ENCODE data around the gene POLN. TPM values are rescaled to one million over a fixed set of nuclear protein-coding genes. Genes with fewer than 3 reads are reported as not detected.

Gene POLN
- polyA plus RNA-seq, 3 donors = 0.08 to 0.33 (median 0.28) TPM

DNA sequence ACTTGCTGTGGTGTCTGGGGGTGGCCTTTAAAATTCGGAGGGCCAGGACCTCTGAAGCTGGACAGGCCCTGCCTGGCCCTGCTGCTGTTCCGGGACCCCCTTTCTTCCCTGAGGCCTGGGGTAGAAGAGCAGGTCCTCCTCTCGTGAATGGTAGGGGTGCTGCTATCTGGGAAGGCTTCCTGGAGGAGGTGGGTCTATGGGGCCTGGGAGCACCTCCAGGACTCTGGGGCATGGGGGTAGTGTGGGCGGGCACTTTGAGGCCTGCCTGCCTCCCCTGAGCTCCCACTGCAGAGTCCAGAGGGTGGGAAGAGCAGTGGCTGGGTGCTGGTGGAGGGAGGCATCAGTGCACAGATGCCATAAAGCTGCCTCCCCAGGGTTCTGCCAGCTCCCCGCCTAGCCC is 24.9 kb upstream of the POLN start:
- no peak overlapping the region for H3K9ac ChIP-seq (ENCODE audit: insufficient read depth, low read length, poor library complexity, severe bottlenecking)
- no peaks in the 10 kb centered on the region for H4K20me1 ChIP-seq (ENCODE audit: insufficient read depth, low read length)
- 96% methylated on average over 4 of the region's 5 CpGs for WGBS (ENCODE audit: insufficient coverage)
- Mint-ChIP-seq H3K4me1 (peaks cover 7% of the 10 kb centered on the region), H3K9me3 (no peaks in the 10 kb centered on the region), H3K4me3 (no peak overlapping the region), H3K27ac (no peak overlapping the region), H3K27me3 (ENCODE audit: low read depth in 3 of 3) (no peaks in the 10 kb centered on the region), H3K36me3 (no peaks in the 10 kb centered on the region)
- H3K27me3 ChIP-seq (ENCODE audit: control insufficient read depth in 2 of 2, insufficient read depth in 2 of 2, low read length in 2 of 2) = no peaks in the 10 kb centered on the region
- no peak for DNase-seq
- H3K27ac ChIP-seq (ENCODE audit: low read depth in 1 of 2, low read length in 2 of 2) = no peak overlapping the region
- H3K9me3 ChIP-seq (replicated peaks in 1 of 2; ENCODE audit: control insufficient read depth in 1 of 2, insufficient read depth in 1 of 2, low read length in 2 of 2) = no peaks in the 10 kb centered on the region
- H3K79me2 ChIP-seq (ENCODE audit: insufficient read depth, low read length) = no peaks in the 10 kb centered on the region
- intact Hi-C loops (cut with micrococcal nuclease) = loop anchor here in 1 of 2 donors (10.0 kb wide), 1 partner anchor 552 kb away; the partner anchor contains the start of gene SLBP
- no peak overlapping the region for H3K4me2 ChIP-seq (replicated peaks; ENCODE audit: extremely low read depth, low read length, poor library complexity, severe bottlenecking)
- no peak overlapping the region for H3K4me3 ChIP-seq (replicated peaks in 1 of 3; ENCODE audit: low read depth in 2 of 3, low read length in 3 of 3)
- H2AFZ ChIP-seq (ENCODE audit: insufficient read depth, low read depth, low read length, poor library complexity, severe bottlenecking) = no peak overlapping the region
- peaks cover 9 to 10% of the 10 kb centered on the region in 2 donors for H3K4me1 ChIP-seq (ENCODE audit: control insufficient read depth in 1 of 2, insufficient read depth in 2 of 2, low read length in 2 of 2)
- no peaks in the 10 kb centered on the region for H3K36me3 ChIP-seq (replicated peaks in 1 of 2; ENCODE audit: control insufficient read depth in 1 of 2, insufficient read depth in 2 of 2, low read length in 2 of 2)
- TF ChIP-seq CTCF (IDR thresholded peaks at IDR 0.05) = no peak

DNA sequence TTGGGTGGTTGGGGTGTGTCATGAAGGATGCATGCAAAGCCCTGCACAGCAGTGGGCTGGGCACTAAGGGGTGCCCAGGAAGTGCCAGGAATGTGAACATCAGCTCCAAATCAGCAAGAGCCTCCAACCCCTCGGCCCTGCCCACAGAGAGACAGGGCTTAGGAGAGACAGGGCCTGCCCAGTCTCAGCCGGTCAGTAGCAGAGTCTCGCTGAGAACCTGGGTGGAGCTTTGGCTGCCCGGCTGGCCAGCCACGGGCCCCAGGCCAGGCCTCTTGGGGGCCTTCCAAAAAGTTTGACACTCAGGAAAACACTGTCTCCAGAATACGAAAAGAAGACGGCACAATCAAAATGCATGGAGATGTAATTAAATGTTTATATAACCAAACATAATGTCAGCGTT is 24.3 kb upstream of the POLN start:
- H3K4me1 ChIP-seq (ENCODE audit: control insufficient read depth in 1 of 2, insufficient read depth in 2 of 2, low read length in 2 of 2) = peaks cover 9 to 11% of the 10 kb centered on the region in 2 donors
- no peak for DNase-seq
- H3K27me3 ChIP-seq (ENCODE audit: control insufficient read depth in 2 of 2, insufficient read depth in 2 of 2, low read length in 2 of 2) = no peaks in the 10 kb centered on the region
- H3K4me1 Mint-ChIP-seq = peaks cover 7% of the 10 kb centered on the region
- H3K4me2 ChIP-seq (replicated peaks; ENCODE audit: extremely low read depth, low read length, poor library complexity, severe bottlenecking) = no peak overlapping the region
- H3K4me3 ChIP-seq (replicated peaks in 1 of 3; ENCODE audit: low read depth in 2 of 3, low read length in 3 of 3) = no peak overlapping the region
- H3K4me3 Mint-ChIP-seq = no peak overlapping the region
- no peaks in the 10 kb centered on the region for H3K36me3 Mint-ChIP-seq
- H3K79me2 ChIP-seq (ENCODE audit: insufficient read depth, low read length) = peaks cover 1% of the 10 kb centered on the region
- no peaks in the 10 kb centered on the region for H3K36me3 ChIP-seq (replicated peaks in 1 of 2; ENCODE audit: control insufficient read depth in 1 of 2, insufficient read depth in 2 of 2, low read length in 2 of 2)
- H3K27ac Mint-ChIP-seq = no peak overlapping the region
- H4K20me1 ChIP-seq (ENCODE audit: insufficient read depth, low read length) = peaks cover under 1% of the 10 kb centered on the region
- no peaks in the 10 kb centered on the region for H3K9me3 ChIP-seq (replicated peaks in 1 of 2; ENCODE audit: control insufficient read depth in 1 of 2, insufficient read depth in 1 of 2, low read length in 2 of 2)
- H3K9ac ChIP-seq (ENCODE audit: insufficient read depth, low read length, poor library complexity, severe bottlenecking) = no peak overlapping the region
- intact Hi-C loops (cut with micrococcal nuclease) = loop anchor here in 1 of 2 donors (10.0 kb wide), 1 partner anchor 551 kb away; the partner anchor contains the start of gene SLBP
- H3K27ac ChIP-seq (ENCODE audit: low read depth in 1 of 2, low read length in 2 of 2) = no peak overlapping the region
- no peak for TF ChIP-seq CTCF (IDR thresholded peaks at IDR 0.05)
- whole genome bisulfite sequencing (ENCODE audit: insufficient coverage) = 100% methylated on average over 3 of the region's 8 CpGs
- H2AFZ ChIP-seq (ENCODE audit: insufficient read depth, low read depth, low read length, poor library complexity, severe bottlenecking) = no peak overlapping the region
- no peaks in the 10 kb centered on the region for H3K9me3 Mint-ChIP-seq
- no peaks in the 10 kb centered on the region for H3K27me3 Mint-ChIP-seq (ENCODE audit: low read depth in 3 of 3)

All from CD14-positive monocyte (primary cell).